ENCODE measurements around the gene SLC25A51.
A peak's percentile ranks its signal among the peaks of the same experiment; 100 is the strongest.

SLC25A51 gene

GRCh38 chr9:37906312-37907239 lies 2.6 kb upstream of the SLC25A51 start:
- no peak overlapping the region for H3K27ac ChIP-seq

GRCh38 chr9:37905776-37906175 lies 1.8 kb upstream of the SLC25A51 start:
- no peak overlapping the region for H3K27ac ChIP-seq
- TF ChIP-seq, protein P1, sequence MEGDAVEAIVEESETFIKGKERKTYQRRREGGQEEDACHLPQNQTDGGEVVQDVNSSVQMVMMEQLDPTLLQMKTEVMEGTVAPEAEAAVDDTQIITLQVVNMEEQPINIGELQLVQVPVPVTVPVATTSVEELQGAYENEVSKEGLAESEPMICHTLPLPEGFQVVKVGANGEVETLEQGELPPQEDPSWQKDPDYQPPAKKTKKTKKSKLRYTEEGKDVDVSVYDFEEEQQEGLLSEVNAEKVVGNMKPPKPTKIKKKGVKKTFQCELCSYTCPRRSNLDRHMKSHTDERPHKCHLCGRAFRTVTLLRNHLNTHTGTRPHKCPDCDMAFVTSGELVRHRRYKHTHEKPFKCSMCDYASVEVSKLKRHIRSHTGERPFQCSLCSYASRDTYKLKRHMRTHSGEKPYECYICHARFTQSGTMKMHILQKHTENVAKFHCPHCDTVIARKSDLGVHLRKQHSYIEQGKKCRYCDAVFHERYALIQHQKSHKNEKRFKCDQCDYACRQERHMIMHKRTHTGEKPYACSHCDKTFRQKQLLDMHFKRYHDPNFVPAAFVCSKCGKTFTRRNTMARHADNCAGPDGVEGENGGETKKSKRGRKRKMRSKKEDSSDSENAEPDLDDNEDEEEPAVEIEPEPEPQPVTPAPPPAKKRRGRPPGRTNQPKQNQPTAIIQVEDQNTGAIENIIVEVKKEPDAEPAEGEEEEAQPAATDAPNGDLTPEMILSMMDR (conservative IDR thresholded peaks at IDR 0.05), result no peak

More at GRCh38 chr9:37906312-37907239, 2.6 kb upstream of the SLC25A51 start:
- TF ChIP-seq, protein P1 (conservative IDR thresholded peaks at IDR 0.05), result no peak

- TF ChIP-seq, protein P1 (conservative IDR thresholded peaks at IDR 0.05), result no peak
- peak overlapping the region; percentile 92 for H3K27ac ChIP-seq
Measured at GRCh38 chr9:37905131-37905505, 1.2 kb upstream of the SLC25A51 start.

- peak overlapping the region; percentile 92 for H3K27ac ChIP-seq
- TF ChIP-seq, protein P1 (conservative IDR thresholded peaks at IDR 0.05), result no peak; the same call in none of the 2 replicates
Measured at GRCh38 chr9:37904445-37905130, 661 bp upstream of the SLC25A51 start.

DNA sequence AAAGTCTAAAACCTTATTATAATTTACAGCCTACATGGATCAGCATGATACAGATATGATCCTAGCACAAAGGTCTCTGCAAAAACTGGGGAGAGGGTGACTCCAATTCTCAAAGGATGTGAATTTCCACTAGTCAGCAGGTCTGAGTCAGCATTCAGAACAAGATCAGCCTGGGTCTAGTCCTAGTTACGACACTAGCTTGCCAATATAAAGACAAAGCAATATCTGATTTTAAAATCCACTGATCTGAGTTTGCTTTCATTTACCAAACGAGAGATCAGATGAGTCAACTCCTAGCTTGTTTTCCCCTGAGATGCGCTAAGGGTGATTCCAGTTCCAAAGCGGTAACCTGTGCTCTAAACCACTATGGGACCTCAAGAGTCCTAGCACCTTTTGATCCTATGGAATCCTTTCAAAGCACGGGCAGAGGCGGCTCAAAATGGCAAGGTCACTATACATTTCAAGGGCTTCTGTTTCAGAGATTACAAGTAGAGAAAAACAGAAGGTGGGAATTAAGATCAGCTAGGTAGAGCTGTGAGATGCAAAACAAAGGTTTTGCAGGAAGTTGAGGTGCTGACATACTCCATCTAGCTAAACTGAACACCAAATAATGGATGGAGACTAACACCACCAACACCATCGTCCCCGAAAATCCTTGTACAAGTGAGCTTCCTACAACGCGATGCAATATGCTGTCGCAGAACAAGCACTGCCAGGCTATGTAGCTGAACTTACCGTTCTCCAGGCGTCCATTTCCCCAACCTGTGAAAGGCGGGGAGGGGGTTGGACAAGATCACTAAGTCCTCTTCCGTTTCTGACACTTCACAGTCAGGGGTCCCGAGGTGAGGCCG lies 906 bp downstream of the SLC25A51 start:
- TF ChIP-seq, protein P1 (conservative IDR thresholded peaks at IDR 0.05), result no peak
- peak overlapping the region; percentile 92 for H3K27ac ChIP-seq

- H3K27ac ChIP-seq, result peak overlapping the region; percentile 92; the same call in 1 of the 2 replicates
- TF ChIP-seq, protein P1 (conservative IDR thresholded peaks at IDR 0.05), result no peak
Measured at GRCh38 chr9:37902131-37902530, 1.8 kb downstream of the SLC25A51 start.

All from VCaP (cell line).